BLaER1 treated with 17β-estradiol and CSF1 and Interleukin-3, amounts not matched to agents 10 nM and 100 nM (cell line): ENCODE data around the gene ATXN7.

ENCODE experiments used
- H3K27ac ChIP-seq, 11 experiments: shearing (Covaris generic); formaldehyde crosslinking; 2 replicates each; pipeline ENCODE4 v1.8.1; 2022
- H3K27me3 ChIP-seq, 11 experiments: shearing (Covaris generic); formaldehyde crosslinking; 2 replicates each; pipeline ENCODE4 v1.8.1; 2022
- H3K36me3 ChIP-seq, 11 experiments: shearing (Covaris generic); formaldehyde crosslinking; 2 replicates each; pipeline ENCODE4 v1.8.1; 2022
- H3K4me1 ChIP-seq, 10 experiments: shearing (Covaris generic); formaldehyde crosslinking; 2 replicates each; pipeline ENCODE4 v1.8.1; 2022
- H3K4me2 ChIP-seq, 11 experiments: shearing (Covaris generic); formaldehyde crosslinking; 2 replicates each; pipeline ENCODE4 v1.8.1; 2022
- H3K4me3 ChIP-seq, 10 experiments: shearing (Covaris generic); formaldehyde crosslinking; 2 replicates each; pipeline ENCODE4 v1.8.1; 2022
- H3K9ac ChIP-seq, 11 experiments: shearing (Covaris generic); formaldehyde crosslinking; 2 replicates each; pipeline ENCODE4 v1.8.1; 2022
- H3K9me3 ChIP-seq, 11 experiments: shearing (Covaris generic); formaldehyde crosslinking; replicated peaks in 1 of 11; 2 replicates each; pipeline ENCODE4 v1.8.1; 2022
- H4K20me1 ChIP-seq, 11 experiments: shearing (Covaris generic); formaldehyde crosslinking; 2 replicates each; pipeline ENCODE4 v1.8.1; 2022
- Cebpa-rat ChIP-seq, 11 experiments: shearing (Covaris generic); IDR thresholded peaks; 2 replicates each; pipeline ENCODE4 v1.8.1; 2022

Gene ATXN7

GRCh38 chr3:63991666-63992065, 128.0 kb downstream of the ATXN7 start:
- H3K9me3 ChIP-seq = no peaks in the 10 kb centered on the region
- H3K27ac ChIP-seq = no peak overlapping the region
- H3K36me3 ChIP-seq = peaks cover 89 to 100% (median 97%) of the 10 kb centered on the region in 11 experiments
- peak overlapping the region in 1 of 11 experiments; percentile 9; a peak in 1 of 22 replicates for H3K9ac ChIP-seq
- H4K20me1 ChIP-seq = peaks cover 0 to 38% (median 13%) of the 10 kb centered on the region in 11 experiments; a peak in 13 of 22 replicates
- H3K4me1 ChIP-seq = peaks cover 0 to 41% (median 2%) of the 10 kb centered on the region in 10 experiments; a peak in 8 of 20 replicates
- H3K4me2 ChIP-seq = peak overlapping the region in 2 of 11 experiments; percentile 3 to 54; a peak in 2 of 22 replicates
- TF ChIP-seq Cebpa-rat (IDR thresholded peaks at IDR 0.05) = no peak
- H3K4me3 ChIP-seq = no peak overlapping the region
- no peaks in the 10 kb centered on the region for H3K27me3 ChIP-seq

- H3K4me3 ChIP-seq = no peak overlapping the region
- peak overlapping the region in 5 of 11 experiments; percentile 8 to 47 (median 23); a peak in 7 of 22 replicates for H3K27ac ChIP-seq
- H3K36me3 ChIP-seq = peaks cover 89 to 100% (median 97%) of the 10 kb centered on the region in 11 experiments
- H4K20me1 ChIP-seq = peaks cover 0 to 39% (median 13%) of the 10 kb centered on the region in 11 experiments; a peak in 14 of 22 replicates
- peak overlapping the region in 3 of 11 experiments; percentile 6 to 30 (median 11); a peak in 2 of 22 replicates for H3K9ac ChIP-seq
- TF ChIP-seq Cebpa-rat (IDR thresholded peaks at IDR 0.05) = no peak
- peak overlapping the region in 2 of 11 experiments; percentile 21 to 54; a peak in 3 of 22 replicates for H3K4me2 ChIP-seq
- no peaks in the 10 kb centered on the region for H3K9me3 ChIP-seq
- peaks cover 0 to 41% (median 2%) of the 10 kb centered on the region in 10 experiments; a peak in 8 of 20 replicates for H3K4me1 ChIP-seq
- no peaks in the 10 kb centered on the region for H3K27me3 ChIP-seq
Measured at GRCh38 chr3:63992516-63993209, 129.0 kb downstream of the ATXN7 start.

GRCh38 chr3:63993653-63994079, 130.0 kb downstream of the ATXN7 start:
- Histone ChIP-seq H3K27ac (no peak overlapping the region), H3K27me3 (no peaks in the 10 kb centered on the region), H3K4me2 (peak overlapping the region in 1 of 11 experiments; percentile 54; a peak in 1 of 22 replicates), H4K20me1 (peaks cover under 1 to 40% (median 13%) of the 10 kb centered on the region in 11 experiments; a peak in 15 of 22 replicates), H3K36me3 (peaks cover 89 to 100% (median 97%) of the 10 kb centered on the region in 11 experiments), H3K4me3 (no peak overlapping the region), H3K9ac (no peak overlapping the region), H3K9me3 (no peaks in the 10 kb centered on the region), H3K4me1 (peaks cover 0 to 41% (median 2%) of the 10 kb centered on the region in 10 experiments; a peak in 8 of 20 replicates)
- TF ChIP-seq Cebpa-rat (IDR thresholded peaks at IDR 0.05) = no peak

- no peak for TF ChIP-seq Cebpa-rat (IDR thresholded peaks at IDR 0.05)
- Histone ChIP-seq H3K9me3 (no peaks in the 10 kb centered on the region), H3K36me3 (peaks cover 88 to 100% (median 97%) of the 10 kb centered on the region in 11 experiments), H3K27me3 (no peaks in the 10 kb centered on the region), H3K4me3 (no peak overlapping the region), H4K20me1 (peaks cover 4 to 45% (median 13%) of the 10 kb centered on the region in 11 experiments; a peak in 15 of 22 replicates), H3K4me1 (peaks cover 0 to 41% (median 2%) of the 10 kb centered on the region in 10 experiments; a peak in 8 of 20 replicates), H3K27ac (no peak overlapping the region), H3K9ac (peak overlapping the region in 1 of 11 experiments; percentile 2; a peak in 1 of 22 replicates), H3K4me2 (peak overlapping the region in 2 of 11 experiments; percentile 8 to 11; a peak in 2 of 22 replicates)
Measured at GRCh38 chr3:63995086-63995485, 131.4 kb downstream of the ATXN7 start.

DNA sequence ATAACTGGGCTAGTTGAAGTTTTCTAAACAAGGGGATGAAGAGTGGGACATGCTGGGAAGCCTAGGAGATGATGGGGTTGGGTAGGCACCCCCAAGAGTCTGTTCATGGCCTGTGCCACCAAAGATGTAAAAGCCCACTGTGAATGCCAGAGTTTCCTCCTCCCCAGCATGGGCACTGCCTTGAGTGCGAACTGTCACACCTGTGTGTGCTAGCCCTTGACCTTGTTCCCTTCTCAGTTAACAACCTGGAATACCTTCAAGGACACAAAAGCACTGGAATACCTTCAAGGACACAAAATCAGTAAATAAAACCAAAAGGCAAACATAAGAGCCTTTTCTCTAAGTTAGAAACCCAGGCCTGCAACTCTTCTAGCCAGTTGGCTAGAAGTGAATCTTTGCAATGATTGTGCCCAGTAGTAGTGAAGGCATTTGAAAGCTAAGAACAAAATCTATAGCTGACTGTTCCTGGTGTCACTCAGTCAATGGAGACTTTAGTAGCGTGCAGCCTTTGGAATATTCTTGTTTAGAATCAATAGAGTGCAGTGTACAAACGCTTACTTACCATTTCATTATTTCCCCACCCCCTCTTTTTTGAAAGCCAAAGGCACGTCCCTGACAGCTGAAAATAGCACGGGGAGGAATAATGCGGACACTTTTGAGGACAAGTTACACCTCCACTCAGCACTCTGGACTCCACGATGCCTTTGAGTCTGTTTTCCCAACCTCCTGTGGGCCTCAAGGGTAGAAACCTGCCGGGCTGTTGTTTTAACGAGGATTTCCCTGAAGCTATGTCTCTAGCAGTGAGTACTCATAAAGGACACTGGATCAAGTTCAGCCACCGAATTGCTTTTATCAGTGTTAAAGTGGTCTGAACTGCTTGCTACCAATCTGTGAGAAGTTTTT, 135.4 kb downstream of the ATXN7 start:
- H3K36me3 ChIP-seq = peaks cover 94 to 100% (median 97%) of the 10 kb centered on the region in 11 experiments
- no peak overlapping the region for H3K4me2 ChIP-seq
- no peaks in the 10 kb centered on the region for H3K27me3 ChIP-seq
- H3K9ac ChIP-seq = no peak overlapping the region
- no peaks in the 10 kb centered on the region for H3K9me3 ChIP-seq
- peaks cover 0 to 13% (median 0%) of the 10 kb centered on the region in 10 experiments; a peak in 3 of 20 replicates for H3K4me1 ChIP-seq
- TF ChIP-seq Cebpa-rat (IDR thresholded peaks at IDR 0.05) = no peak
- H4K20me1 ChIP-seq = peaks cover under 1 to 33% (median 12%) of the 10 kb centered on the region in 11 experiments; a peak in 10 of 22 replicates
- H3K27ac ChIP-seq = no peak overlapping the region
- no peak overlapping the region for H3K4me3 ChIP-seq

DNA sequence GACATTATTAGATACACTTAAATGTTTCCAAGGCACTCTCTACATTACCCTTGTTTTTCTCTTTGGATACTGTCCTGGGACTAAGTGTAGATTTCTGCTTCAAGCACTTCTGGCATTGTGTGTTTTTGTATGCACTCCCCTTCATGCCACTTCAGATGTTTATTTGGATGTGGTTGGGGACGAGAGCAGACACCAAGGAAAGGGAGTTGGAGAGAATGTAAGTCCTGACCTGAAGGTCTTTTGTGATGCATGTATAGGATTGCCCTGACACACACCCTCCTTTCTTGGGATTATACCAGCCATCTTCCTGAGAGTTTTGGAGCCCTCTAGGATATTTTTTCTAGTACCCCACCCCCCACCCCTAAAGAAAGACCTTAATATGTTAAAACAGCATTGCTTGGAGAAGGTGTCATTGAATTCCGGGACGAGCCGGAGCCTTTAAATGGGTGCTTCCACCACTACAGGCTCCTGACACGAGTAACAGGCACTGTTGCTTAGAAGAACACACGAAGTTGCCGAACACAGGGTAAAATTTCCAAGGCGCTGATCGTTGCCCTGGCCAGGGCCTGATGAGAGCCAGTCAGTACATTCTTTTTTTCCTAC, 136.9 kb downstream of the ATXN7 start:
- H3K4me1 ChIP-seq = peaks cover 0 to under 1% (median 0%) of the 10 kb centered on the region in 10 experiments; a peak in 3 of 20 replicates
- peaks cover 0 to 40% (median 12%) of the 10 kb centered on the region in 11 experiments; a peak in 8 of 22 replicates for H4K20me1 ChIP-seq
- no peak overlapping the region for H3K4me2 ChIP-seq
- H3K27me3 ChIP-seq = no peaks in the 10 kb centered on the region
- no peak overlapping the region for H3K4me3 ChIP-seq
- TF ChIP-seq Cebpa-rat (IDR thresholded peaks at IDR 0.05) = no peak
- no peaks in the 10 kb centered on the region for H3K9me3 ChIP-seq
- H3K27ac ChIP-seq = no peak overlapping the region
- peaks cover 94 to 100% (median 97%) of the 10 kb centered on the region in 11 experiments for H3K36me3 ChIP-seq
- H3K9ac ChIP-seq = no peak overlapping the region

GRCh38 chr3:64002233-64002632, 138.6 kb downstream of the ATXN7 start:
- Histone ChIP-seq H3K4me3 (no peak overlapping the region), H3K27ac (no peak overlapping the region), H3K9me3 (no peaks in the 10 kb centered on the region), H3K9ac (no peak overlapping the region), H4K20me1 (peaks cover 0 to 29% (median 12%) of the 10 kb centered on the region in 11 experiments; a peak in 9 of 22 replicates), H3K4me1 (peaks cover under 1 to 6% (median 2%) of the 10 kb centered on the region in 10 experiments; a peak in 15 of 20 replicates), H3K4me2 (no peak overlapping the region), H3K27me3 (no peaks in the 10 kb centered on the region), H3K36me3 (peaks cover 94 to 100% (median 97%) of the 10 kb centered on the region in 11 experiments)
- no peak for TF ChIP-seq Cebpa-rat (IDR thresholded peaks at IDR 0.05)

- Histone ChIP-seq H3K36me3 (peaks cover 90 to 100% (median 96%) of the 10 kb centered on the region in 11 experiments), H3K4me3 (no peak overlapping the region), H3K27me3 (no peaks in the 10 kb centered on the region), H3K4me1 (peaks cover 13 to 19% (median 16%) of the 10 kb centered on the region in 10 experiments), H4K20me1 (peaks cover 0 to 41% (median 10%) of the 10 kb centered on the region in 11 experiments; a peak in 12 of 22 replicates), H3K9ac (no peak overlapping the region), H3K4me2 (no peak overlapping the region), H3K9me3 (no peaks in the 10 kb centered on the region), H3K27ac (no peak overlapping the region)
- TF ChIP-seq Cebpa-rat (IDR thresholded peaks at IDR 0.05) = no peak
Measured at GRCh38 chr3:64003589-64003988, 139.9 kb downstream of the ATXN7 start.
